ENCODE measurements around the gene THEMIS. TPM values are rescaled to one million over a fixed set of nuclear protein-coding genes. Genes with fewer than 3 reads are reported as not detected.

THEMIS gene
- total RNA-seq, 1 experiment from 2014 or later: not detected

GRCh38 chr6:127918506-127919427 lies 17.9 kb upstream of the THEMIS start:
- H3K4me3 ChIP-seq (ENCODE audit: low read depth, low read length, poor library complexity, severe bottlenecking): no peak overlapping the region
- H3K4me1 ChIP-seq (ENCODE audit: insufficient read depth, low read length, poor library complexity, severe bottlenecking): no peaks in the 10 kb centered on the region
- no peak overlapping the region for H3K27ac ChIP-seq (ENCODE audit: low read depth, low read length, poor library complexity, severe bottlenecking)
- ChIA-PET POLR2A (ENCODE audit: low non-redundant PET) (no interaction called here), CTCF (no interaction called here)
- H3K9me3 ChIP-seq (ENCODE audit: low read depth, low read length, poor library complexity, severe bottlenecking): no peaks in the 10 kb centered on the region
- intact Hi-C loops (cut with micrococcal nuclease; ENCODE audit: unreplicated experiment): no loop called here
- no peaks in the 10 kb centered on the region for H3K36me3 ChIP-seq (ENCODE audit: insufficient read depth, low read length, poor library complexity, severe bottlenecking)
- no TSS peak for BruUV-seq (replicated peaks)
- DNase-seq (ENCODE audit: low spot score): no peak
- H3K27me3 ChIP-seq (replicated peaks; ENCODE audit: insufficient read depth, low read depth, low read length, poor library complexity): no peaks in the 10 kb centered on the region
- no peak for TF ChIP-seq CTCF (conservative IDR thresholded peaks at IDR 0.05; ENCODE audit: low read depth, low read length)
- no peak for TF ChIP-seq EZH2 (IDR thresholded peaks at IDR 0.05; ENCODE audit: borderline replicate concordance, low read depth, low read length, poor library complexity, severe bottlenecking)

GRCh38 chr6:127917766-127918165 lies 16.9 kb upstream of the THEMIS start:
- Histone ChIP-seq H3K9me3 (ENCODE audit: low read depth, low read length, poor library complexity, severe bottlenecking) (no peaks in the 10 kb centered on the region), H3K27me3 (replicated peaks; ENCODE audit: insufficient read depth, low read depth, low read length, poor library complexity) (no peaks in the 10 kb centered on the region), H3K36me3 (ENCODE audit: insufficient read depth, low read length, poor library complexity, severe bottlenecking) (no peaks in the 10 kb centered on the region), H3K4me3 (ENCODE audit: low read depth, low read length, poor library complexity, severe bottlenecking) (no peak overlapping the region), H3K27ac (ENCODE audit: low read depth, low read length, poor library complexity, severe bottlenecking) (no peak overlapping the region), H3K4me1 (ENCODE audit: insufficient read depth, low read length, poor library complexity, severe bottlenecking) (no peaks in the 10 kb centered on the region)
- DNase-seq (ENCODE audit: low spot score): no peak
- intact Hi-C loops (cut with micrococcal nuclease; ENCODE audit: unreplicated experiment): no loop called here
- ChIA-PET POLR2A (ENCODE audit: low non-redundant PET) (no interaction called here), CTCF (no interaction called here)
- TF ChIP-seq CTCF (conservative IDR thresholded peaks at IDR 0.05; ENCODE audit: low read depth, low read length) (no peak), EZH2 (IDR thresholded peaks at IDR 0.05; ENCODE audit: borderline replicate concordance, low read depth, low read length, poor library complexity, severe bottlenecking) (no peak)
- BruUV-seq (replicated peaks): no TSS peak

- ChIA-PET CTCF (no interaction called here), POLR2A (ENCODE audit: low non-redundant PET) (no interaction called here)
- H3K9me3 ChIP-seq (ENCODE audit: low read depth, low read length, poor library complexity, severe bottlenecking): no peaks in the 10 kb centered on the region
- intact Hi-C loops (cut with micrococcal nuclease; ENCODE audit: unreplicated experiment): no loop called here
- no peak overlapping the region for H3K27ac ChIP-seq (ENCODE audit: low read depth, low read length, poor library complexity, severe bottlenecking)
- no TSS peak for BruUV-seq (replicated peaks)
- no peaks in the 10 kb centered on the region for H3K36me3 ChIP-seq (ENCODE audit: insufficient read depth, low read length, poor library complexity, severe bottlenecking)
- DNase-seq (ENCODE audit: low spot score): no peak
- H3K4me3 ChIP-seq (ENCODE audit: low read depth, low read length, poor library complexity, severe bottlenecking): no peak overlapping the region
- H3K4me1 ChIP-seq (ENCODE audit: insufficient read depth, low read length, poor library complexity, severe bottlenecking): no peaks in the 10 kb centered on the region
- no peak for TF ChIP-seq EZH2 (IDR thresholded peaks at IDR 0.05; ENCODE audit: borderline replicate concordance, low read depth, low read length, poor library complexity, severe bottlenecking)
- TF ChIP-seq CTCF (conservative IDR thresholded peaks at IDR 0.05; ENCODE audit: low read depth, low read length): no peak
- H3K27me3 ChIP-seq (replicated peaks; ENCODE audit: insufficient read depth, low read depth, low read length, poor library complexity): no peaks in the 10 kb centered on the region
These were observed 13.4 kb upstream of the THEMIS start for GRCh38 chr6:127914240-127914639.

Data from A673 (cell line).